ENCODE results near the gene RNF146. TPM values are rescaled to one million over a fixed set of nuclear protein-coding genes. Genes with fewer than 3 reads are reported as not detected.

The RNF146 gene
- total and polyA plus RNA-seq, 2 of the 13 experiments (the other 11 are each of a cell fraction or from before 2014, with no cell fraction given), result 18.8 to 27.6 TPM

DNA sequence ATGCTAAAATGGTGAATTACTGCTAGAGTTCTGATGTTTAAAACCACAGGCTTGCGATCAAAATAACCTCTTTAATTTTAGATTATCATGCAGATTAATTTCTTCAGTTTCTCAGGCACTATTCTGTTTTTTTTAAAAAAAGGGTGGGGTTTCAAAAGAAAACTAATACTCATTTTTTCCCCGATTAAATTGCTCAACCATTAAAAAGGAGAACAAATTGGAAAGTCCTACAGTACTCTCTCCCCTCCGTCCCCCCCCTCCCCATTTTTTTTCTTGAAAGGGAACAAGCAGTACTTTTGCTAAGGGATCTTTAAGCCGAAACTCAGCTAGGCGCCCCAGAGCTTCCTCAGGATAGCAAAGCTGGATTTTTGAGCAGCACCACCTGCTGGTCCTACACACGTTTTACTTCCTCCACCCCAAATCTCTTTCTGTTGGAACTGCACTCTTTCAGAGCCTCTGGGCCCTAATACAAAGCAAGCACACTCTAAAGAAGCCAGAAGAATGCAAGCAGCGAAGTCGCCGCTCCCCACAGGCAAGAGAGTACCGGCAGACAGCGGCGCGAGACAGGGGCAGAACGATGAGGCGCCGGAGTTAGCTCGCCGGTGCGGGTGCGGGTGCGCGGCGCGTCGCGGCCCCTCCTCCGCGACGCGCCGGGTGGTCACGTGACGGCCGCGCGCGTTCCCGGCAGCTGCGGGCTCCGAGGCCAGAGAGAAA is at the start of gene RNF146 (continued):
- TF ChIP-seq, protein P1, sequence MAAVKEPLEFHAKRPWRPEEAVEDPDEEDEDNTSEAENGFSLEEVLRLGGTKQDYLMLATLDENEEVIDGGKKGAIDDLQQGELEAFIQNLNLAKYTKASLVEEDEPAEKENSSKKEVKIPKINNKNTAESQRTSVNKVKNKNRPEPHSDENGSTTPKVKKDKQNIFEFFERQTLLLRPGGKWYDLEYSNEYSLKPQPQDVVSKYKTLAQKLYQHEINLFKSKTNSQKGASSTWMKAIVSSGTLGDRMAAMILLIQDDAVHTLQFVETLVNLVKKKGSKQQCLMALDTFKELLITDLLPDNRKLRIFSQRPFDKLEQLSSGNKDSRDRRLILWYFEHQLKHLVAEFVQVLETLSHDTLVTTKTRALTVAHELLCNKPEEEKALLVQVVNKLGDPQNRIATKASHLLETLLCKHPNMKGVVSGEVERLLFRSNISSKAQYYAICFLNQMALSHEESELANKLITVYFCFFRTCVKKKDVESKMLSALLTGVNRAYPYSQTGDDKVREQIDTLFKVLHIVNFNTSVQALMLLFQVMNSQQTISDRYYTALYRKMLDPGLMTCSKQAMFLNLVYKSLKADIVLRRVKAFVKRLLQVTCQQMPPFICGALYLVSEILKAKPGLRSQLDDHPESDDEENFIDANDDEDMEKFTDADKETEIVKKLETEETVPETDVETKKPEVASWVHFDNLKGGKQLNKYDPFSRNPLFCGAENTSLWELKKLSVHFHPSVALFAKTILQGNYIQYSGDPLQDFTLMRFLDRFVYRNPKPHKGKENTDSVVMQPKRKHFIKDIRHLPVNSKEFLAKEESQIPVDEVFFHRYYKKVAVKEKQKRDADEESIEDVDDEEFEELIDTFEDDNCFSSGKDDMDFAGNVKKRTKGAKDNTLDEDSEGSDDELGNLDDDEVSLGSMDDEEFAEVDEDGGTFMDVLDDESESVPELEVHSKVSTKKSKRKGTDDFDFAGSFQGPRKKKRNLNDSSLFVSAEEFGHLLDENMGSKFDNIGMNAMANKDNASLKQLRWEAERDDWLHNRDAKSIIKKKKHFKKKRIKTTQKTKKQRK (IDR thresholded peaks at IDR 0.05; ENCODE audit: low read length), result no peak
- TF ChIP-seq NR3C1 (CRISPR knock-in tag; IDR thresholded peaks at IDR 0.05) (no peak), ZNF878 (CRISPR knock-in tag; IDR thresholded peaks at IDR 0.05) (no peak), ZIK1 (CRISPR knock-in tag; IDR thresholded peaks at IDR 0.05; ENCODE audit: borderline replicate concordance, low read depth) (no peak), ZNF788 (CRISPR knock-in tag; IDR thresholded peaks at IDR 0.05; ENCODE audit: borderline replicate concordance) (0 out of 2 replicates have a peak, but pooled peaks have one; percentile 5), ZNF460 (CRISPR knock-in tag; IDR thresholded peaks at IDR 0.05; ENCODE audit: borderline replicate concordance) (no peak), MTA1 (CRISPR knock-in tag; IDR thresholded peaks at IDR 0.05; ENCODE audit: borderline replicate concordance) (no peak), XBP1 (CRISPR knock-in tag; IDR thresholded peaks at IDR 0.05) (no peak), U2AF2 (IDR thresholded peaks at IDR 0.05; ENCODE audit: low read depth, low read length) (0 out of 2 replicates have a peak, but pooled peaks have one; percentile 67), JUN (CRISPR knock-in tag; IDR thresholded peaks at IDR 0.05) (no peak), ELF3 (CRISPR knock-in tag; IDR thresholded peaks at IDR 0.05) (peak; percentile 81; the same call in 1 of the 2 replicates), ZNF598 (CRISPR knock-in tag; IDR thresholded peaks at IDR 0.05; ENCODE audit: borderline replicate concordance) (no peak)
- TF ChIP-seq, protein P2, sequence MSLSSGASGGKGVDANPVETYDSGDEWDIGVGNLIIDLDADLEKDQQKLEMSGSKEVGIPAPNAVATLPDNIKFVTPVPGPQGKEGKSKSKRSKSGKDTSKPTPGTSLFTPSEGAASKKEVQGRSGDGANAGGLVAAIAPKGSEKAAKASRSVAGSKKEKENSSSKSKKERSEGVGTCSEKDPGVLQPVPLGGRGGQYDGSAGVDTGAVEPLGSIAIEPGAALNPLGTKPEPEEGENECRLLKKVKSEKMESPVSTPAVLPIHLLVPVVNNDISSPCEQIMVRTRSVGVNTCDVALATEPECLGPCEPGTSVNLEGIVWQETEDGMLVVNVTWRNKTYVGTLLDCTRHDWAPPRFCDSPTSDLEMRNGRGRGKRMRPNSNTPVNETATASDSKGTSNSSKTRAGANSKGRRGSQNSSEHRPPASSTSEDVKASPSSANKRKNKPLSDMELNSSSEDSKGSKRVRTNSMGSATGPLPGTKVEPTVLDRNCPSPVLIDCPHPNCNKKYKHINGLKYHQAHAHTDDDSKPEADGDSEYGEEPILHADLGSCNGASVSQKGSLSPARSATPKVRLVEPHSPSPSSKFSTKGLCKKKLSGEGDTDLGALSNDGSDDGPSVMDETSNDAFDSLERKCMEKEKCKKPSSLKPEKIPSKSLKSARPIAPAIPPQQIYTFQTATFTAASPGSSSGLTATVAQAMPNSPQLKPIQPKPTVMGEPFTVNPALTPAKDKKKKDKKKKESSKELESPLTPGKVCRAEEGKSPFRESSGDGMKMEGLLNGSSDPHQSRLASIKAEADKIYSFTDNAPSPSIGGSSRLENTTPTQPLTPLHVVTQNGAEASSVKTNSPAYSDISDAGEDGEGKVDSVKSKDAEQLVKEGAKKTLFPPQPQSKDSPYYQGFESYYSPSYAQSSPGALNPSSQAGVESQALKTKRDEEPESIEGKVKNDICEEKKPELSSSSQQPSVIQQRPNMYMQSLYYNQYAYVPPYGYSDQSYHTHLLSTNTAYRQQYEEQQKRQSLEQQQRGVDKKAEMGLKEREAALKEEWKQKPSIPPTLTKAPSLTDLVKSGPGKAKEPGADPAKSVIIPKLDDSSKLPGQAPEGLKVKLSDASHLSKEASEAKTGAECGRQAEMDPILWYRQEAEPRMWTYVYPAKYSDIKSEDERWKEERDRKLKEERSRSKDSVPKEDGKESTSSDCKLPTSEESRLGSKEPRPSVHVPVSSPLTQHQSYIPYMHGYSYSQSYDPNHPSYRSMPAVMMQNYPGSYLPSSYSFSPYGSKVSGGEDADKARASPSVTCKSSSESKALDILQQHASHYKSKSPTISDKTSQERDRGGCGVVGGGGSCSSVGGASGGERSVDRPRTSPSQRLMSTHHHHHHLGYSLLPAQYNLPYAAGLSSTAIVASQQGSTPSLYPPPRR (CRISPR knock-in tag; IDR thresholded peaks at IDR 0.05; ENCODE audit: borderline replicate concordance), result no peak
- TF ChIP-seq, protein P3, sequence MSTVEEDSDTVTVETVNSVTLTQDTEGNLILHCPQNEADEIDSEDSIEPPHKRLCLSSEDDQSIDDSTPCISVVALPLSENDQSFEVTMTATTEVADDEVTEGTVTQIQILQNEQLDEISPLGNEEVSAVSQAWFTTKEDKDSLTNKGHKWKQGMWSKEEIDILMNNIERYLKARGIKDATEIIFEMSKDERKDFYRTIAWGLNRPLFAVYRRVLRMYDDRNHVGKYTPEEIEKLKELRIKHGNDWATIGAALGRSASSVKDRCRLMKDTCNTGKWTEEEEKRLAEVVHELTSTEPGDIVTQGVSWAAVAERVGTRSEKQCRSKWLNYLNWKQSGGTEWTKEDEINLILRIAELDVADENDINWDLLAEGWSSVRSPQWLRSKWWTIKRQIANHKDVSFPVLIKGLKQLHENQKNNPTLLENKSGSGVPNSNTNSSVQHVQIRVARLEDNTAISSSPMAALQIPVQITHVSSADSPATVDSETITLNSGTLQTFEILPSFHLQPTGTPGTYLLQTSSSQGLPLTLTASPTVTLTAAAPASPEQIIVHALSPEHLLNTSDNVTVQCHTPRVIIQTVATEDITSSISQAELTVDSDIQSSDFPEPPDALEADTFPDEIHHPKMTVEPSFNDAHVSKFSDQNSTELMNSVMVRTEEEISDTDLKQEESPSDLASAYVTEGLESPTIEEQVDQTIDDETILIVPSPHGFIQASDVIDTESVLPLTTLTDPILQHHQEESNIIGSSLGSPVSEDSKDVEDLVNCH (CRISPR knock-in tag; IDR thresholded peaks at IDR 0.05), result no peak
- TF ChIP-seq, protein P4, sequence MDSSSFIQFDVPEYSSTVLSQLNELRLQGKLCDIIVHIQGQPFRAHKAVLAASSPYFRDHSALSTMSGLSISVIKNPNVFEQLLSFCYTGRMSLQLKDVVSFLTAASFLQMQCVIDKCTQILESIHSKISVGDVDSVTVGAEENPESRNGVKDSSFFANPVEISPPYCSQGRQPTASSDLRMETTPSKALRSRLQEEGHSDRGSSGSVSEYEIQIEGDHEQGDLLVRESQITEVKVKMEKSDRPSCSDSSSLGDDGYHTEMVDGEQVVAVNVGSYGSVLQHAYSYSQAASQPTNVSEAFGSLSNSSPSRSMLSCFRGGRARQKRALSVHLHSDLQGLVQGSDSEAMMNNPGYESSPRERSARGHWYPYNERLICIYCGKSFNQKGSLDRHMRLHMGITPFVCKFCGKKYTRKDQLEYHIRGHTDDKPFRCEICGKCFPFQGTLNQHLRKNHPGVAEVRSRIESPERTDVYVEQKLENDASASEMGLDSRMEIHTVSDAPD (CRISPR knock-in tag; IDR thresholded peaks at IDR 0.05), result no peak
- TF ChIP-seq, protein P5, sequence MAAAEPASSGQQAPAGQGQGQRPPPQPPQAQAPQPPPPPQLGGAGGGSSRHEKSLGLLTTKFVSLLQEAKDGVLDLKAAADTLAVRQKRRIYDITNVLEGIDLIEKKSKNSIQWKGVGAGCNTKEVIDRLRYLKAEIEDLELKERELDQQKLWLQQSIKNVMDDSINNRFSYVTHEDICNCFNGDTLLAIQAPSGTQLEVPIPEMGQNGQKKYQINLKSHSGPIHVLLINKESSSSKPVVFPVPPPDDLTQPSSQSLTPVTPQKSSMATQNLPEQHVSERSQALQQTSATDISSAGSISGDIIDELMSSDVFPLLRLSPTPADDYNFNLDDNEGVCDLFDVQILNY (CRISPR knock-in tag; conservative IDR thresholded peaks at IDR 0.05), result no peak
